ENCODE data around the gene LRRC3.

The LRRC3 gene

GRCh38 chr21:44456915-44457736 lies 1.8 kb downstream of the LRRC3 start:
- no peaks in the 10 kb centered on the region for H4K20me1 ChIP-seq (ENCODE audit: insufficient read depth)
- H3K27me3 ChIP-seq (ENCODE audit: insufficient read depth, low read depth) = peaks cover 59% of the 10 kb centered on the region
- H3K79me2 ChIP-seq (ENCODE audit: insufficient read depth, low read depth) = no peaks in the 10 kb centered on the region
- no peaks in the 10 kb centered on the region for H3K36me3 ChIP-seq (ENCODE audit: insufficient read depth)
- no peaks in the 10 kb centered on the region for H3K4me1 ChIP-seq (ENCODE audit: low read depth, poor library complexity, severe bottlenecking)
- no peak overlapping the region for H3K4me3 ChIP-seq (IDR thresholded peaks at IDR 0.05; ENCODE audit: insufficient read depth, low read depth, low read length)
- H2AFZ ChIP-seq (ENCODE audit: low read depth) = no peak overlapping the region
- H3K9ac ChIP-seq = no peak overlapping the region
- TF ChIP-seq CTCF (conservative IDR thresholded peaks at IDR 0.05; ENCODE audit: low read depth, low read length) = no peak
- H3K27ac ChIP-seq = no peak overlapping the region
- no peak overlapping the region for H3K4me2 ChIP-seq

- H4K20me1 ChIP-seq (ENCODE audit: insufficient read depth) = no peaks in the 10 kb centered on the region
- TF ChIP-seq CTCF (conservative IDR thresholded peaks at IDR 0.05; ENCODE audit: low read depth, low read length) = no peak
Observed at GRCh38 chr21:44458971-44459711, 3.8 kb downstream of the LRRC3 start.

GRCh38 chr21:44459712-44460440 lies 4.6 kb downstream of the LRRC3 start:
- Histone ChIP-seq H3K36me3 (ENCODE audit: insufficient read depth) (no peaks in the 10 kb centered on the region), H3K9ac (no peak overlapping the region), H3K27me3 (ENCODE audit: insufficient read depth, low read depth) (peaks cover 53% of the 10 kb centered on the region), H4K20me1 (ENCODE audit: insufficient read depth) (no peaks in the 10 kb centered on the region), H3K4me3 (IDR thresholded peaks at IDR 0.05; ENCODE audit: insufficient read depth, low read depth, low read length) (no peak overlapping the region), H3K4me1 (ENCODE audit: low read depth, poor library complexity, severe bottlenecking) (no peaks in the 10 kb centered on the region), H3K79me2 (ENCODE audit: insufficient read depth, low read depth) (no peaks in the 10 kb centered on the region), H3K27ac (no peak overlapping the region), H3K4me2 (no peak overlapping the region), H2AFZ (ENCODE audit: low read depth) (no peak overlapping the region)
- TF ChIP-seq CTCF (conservative IDR thresholded peaks at IDR 0.05; ENCODE audit: low read depth, low read length) = no peak

More at GRCh38 chr21:44458971-44459711, 3.8 kb downstream of the LRRC3 start:
- Histone ChIP-seq H2AFZ (ENCODE audit: low read depth) (no peak overlapping the region), H3K27ac (no peak overlapping the region), H3K36me3 (ENCODE audit: insufficient read depth) (no peaks in the 10 kb centered on the region), H3K4me1 (ENCODE audit: low read depth, poor library complexity, severe bottlenecking) (no peaks in the 10 kb centered on the region), H3K79me2 (ENCODE audit: insufficient read depth, low read depth) (no peaks in the 10 kb centered on the region), H3K4me3 (IDR thresholded peaks at IDR 0.05; ENCODE audit: insufficient read depth, low read depth, low read length) (no peak overlapping the region), H3K9ac (no peak overlapping the region), H3K4me2 (no peak overlapping the region), H3K27me3 (ENCODE audit: insufficient read depth, low read depth) (peaks cover 58% of the 10 kb centered on the region)

GRCh38 chr21:44460441-44460755 lies 5.1 kb downstream of the LRRC3 start:
- H2AFZ ChIP-seq (ENCODE audit: low read depth) = no peak overlapping the region
- no peaks in the 10 kb centered on the region for H3K79me2 ChIP-seq (ENCODE audit: insufficient read depth, low read depth)
- H4K20me1 ChIP-seq (ENCODE audit: insufficient read depth) = no peaks in the 10 kb centered on the region
- peaks cover 53% of the 10 kb centered on the region for H3K27me3 ChIP-seq (ENCODE audit: insufficient read depth, low read depth)
- no peak overlapping the region for H3K4me3 ChIP-seq (IDR thresholded peaks at IDR 0.05; ENCODE audit: insufficient read depth, low read depth, low read length)
- TF ChIP-seq CTCF (conservative IDR thresholded peaks at IDR 0.05; ENCODE audit: low read depth, low read length) = no peak
- no peak overlapping the region for H3K27ac ChIP-seq
- no peak overlapping the region for H3K9ac ChIP-seq
- no peak overlapping the region for H3K4me2 ChIP-seq
- H3K4me1 ChIP-seq (ENCODE audit: low read depth, poor library complexity, severe bottlenecking) = no peaks in the 10 kb centered on the region
- no peaks in the 10 kb centered on the region for H3K36me3 ChIP-seq (ENCODE audit: insufficient read depth)
